ENCODE measurements around the gene ARID3A. TPM values are rescaled to one million over a fixed set of nuclear protein-coding genes. Genes with fewer than 3 reads are reported as not detected.

The ARID3A gene
- total RNA-seq, 2 experiments from 2014 or later, result 18.7 to 22.1 TPM

DNA sequence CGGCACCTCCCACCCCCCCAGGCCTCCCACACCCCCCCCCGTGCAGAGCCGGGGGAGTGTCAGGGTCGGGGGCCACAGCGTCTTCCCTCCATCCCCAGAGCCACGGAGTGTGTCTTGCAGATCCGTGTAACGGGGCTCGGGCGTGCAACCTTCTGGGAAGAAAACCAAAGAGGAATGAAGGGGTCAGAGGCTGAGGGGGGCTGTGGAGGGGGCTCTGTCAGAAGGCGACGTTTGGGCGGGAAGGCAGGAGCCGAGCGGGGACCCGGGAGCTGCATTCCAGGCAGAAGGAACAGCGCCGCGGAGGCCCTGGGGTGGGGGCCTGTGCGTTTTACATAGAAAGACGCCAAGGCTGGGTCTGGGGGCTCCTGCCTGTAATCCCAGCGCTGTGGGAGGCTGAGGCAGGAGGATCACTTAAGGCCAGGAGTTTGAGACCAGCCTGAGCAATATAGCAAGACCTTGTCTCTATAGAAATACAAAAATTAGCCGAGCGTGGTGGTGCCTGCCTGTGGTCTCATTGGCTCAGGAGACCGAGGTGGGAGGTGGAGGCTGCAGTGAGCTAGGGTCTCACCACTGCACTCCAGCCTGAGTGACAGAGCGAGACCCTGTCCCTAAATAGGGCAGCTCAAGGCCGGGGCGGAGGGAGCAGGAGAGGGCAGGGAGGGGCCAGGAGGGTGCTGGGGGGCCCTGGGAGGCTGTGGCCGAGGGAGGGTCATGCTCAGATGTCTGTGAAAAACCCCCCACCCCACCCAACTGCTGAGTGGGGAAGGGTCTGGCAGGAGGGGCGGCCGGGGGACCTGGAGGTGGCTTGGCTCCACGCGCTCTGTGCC is 27.8 kb downstream of the ARID3A start:
- TF ChIP-seq, protein P1, sequence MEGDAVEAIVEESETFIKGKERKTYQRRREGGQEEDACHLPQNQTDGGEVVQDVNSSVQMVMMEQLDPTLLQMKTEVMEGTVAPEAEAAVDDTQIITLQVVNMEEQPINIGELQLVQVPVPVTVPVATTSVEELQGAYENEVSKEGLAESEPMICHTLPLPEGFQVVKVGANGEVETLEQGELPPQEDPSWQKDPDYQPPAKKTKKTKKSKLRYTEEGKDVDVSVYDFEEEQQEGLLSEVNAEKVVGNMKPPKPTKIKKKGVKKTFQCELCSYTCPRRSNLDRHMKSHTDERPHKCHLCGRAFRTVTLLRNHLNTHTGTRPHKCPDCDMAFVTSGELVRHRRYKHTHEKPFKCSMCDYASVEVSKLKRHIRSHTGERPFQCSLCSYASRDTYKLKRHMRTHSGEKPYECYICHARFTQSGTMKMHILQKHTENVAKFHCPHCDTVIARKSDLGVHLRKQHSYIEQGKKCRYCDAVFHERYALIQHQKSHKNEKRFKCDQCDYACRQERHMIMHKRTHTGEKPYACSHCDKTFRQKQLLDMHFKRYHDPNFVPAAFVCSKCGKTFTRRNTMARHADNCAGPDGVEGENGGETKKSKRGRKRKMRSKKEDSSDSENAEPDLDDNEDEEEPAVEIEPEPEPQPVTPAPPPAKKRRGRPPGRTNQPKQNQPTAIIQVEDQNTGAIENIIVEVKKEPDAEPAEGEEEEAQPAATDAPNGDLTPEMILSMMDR (IDR thresholded peaks at IDR 0.05), result no peak
- Mint-ChIP-seq H3K27me3 (no peaks in the 10 kb centered on the region), H3K27ac (no peak overlapping the region), H3K36me3 (ENCODE audit: low read depth) (no peaks in the 10 kb centered on the region), H3K9me3 (no peaks in the 10 kb centered on the region), H3K4me1 (ENCODE audit: low read depth) (peaks cover 9% of the 10 kb centered on the region), H3K4me3 (no peak overlapping the region)
- intact Hi-C loops (cut with micrococcal nuclease), result no loop called here
- CTCF ChIA-PET, result no interaction called here
- no peak for DNase-seq
- POLR2A ChIA-PET, result no interaction called here
- no peak for ATAC-seq

DNA sequence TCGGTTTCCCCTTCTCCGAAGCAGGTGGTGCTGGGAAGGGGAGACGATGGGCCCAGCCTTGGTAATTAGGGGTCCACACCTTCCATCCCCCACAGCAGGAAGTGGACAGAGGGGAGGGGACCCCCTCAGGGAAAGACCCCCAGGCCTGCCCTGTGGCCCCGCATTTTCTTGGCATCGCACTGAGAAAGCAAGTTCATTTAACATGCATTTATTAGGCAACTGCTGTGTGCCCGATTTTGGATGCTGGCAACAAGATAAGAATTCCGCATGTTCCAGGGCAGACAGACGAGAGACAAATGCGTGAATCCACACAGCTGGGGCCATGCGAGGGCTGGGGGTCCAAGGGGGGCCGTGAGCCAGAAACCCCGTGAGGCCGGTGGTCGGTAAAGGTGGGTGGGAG is 28.4 kb downstream of the ARID3A start:
- Mint-ChIP-seq H3K9me3 (no peaks in the 10 kb centered on the region), H3K27ac (no peak overlapping the region), H3K4me1 (ENCODE audit: low read depth) (peaks cover 12% of the 10 kb centered on the region), H3K27me3 (no peaks in the 10 kb centered on the region), H3K36me3 (ENCODE audit: low read depth) (no peaks in the 10 kb centered on the region), H3K4me3 (no peak overlapping the region)
- ATAC-seq (no peak), DNase-seq (no peak)
- intact Hi-C loops (cut with micrococcal nuclease), result no loop called here
- ChIA-PET POLR2A (no interaction called here), CTCF (no interaction called here)
- TF ChIP-seq, protein P1 (IDR thresholded peaks at IDR 0.05), result no peak

DNA sequence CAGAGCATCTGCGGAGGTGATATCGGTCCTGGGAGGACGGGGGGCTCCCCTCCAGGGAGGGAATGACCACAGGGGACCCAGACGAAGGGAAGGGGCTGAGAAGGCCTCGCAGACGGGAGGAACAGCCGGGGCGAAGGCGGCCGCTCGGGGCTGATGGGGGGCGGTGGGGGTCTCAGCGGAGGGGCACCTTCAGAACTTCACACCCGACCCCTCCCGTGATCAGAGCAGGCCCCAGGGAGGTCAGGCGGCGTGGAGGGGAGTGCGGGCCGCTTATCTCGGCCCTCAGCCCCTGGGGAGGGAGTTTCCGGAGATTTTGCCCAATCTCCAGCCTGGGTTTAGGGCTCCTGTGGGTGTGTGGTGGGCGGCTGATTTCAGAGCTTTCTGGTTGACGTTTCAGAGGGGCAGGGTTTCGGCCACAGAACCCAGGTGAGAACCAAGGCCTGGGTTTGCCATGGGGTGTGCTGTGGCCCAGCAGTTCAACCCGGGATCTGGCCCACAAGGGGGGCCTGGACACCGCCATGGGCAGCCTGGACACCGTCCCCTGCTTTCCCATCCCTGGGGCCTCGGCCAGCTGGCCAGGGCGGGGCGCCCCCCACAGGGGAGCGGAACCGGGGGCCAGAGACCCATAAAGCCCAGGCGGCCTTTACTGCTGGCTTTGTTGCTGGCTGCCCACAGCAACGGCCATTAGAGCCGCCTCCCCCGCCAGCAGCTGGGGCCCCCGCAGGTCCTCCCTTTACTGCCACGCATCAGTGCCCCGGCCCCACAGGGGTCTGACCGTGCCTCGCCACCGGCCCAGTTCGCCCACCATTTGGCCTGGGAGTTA is 29.0 kb downstream of the ARID3A start:
- H3K27ac Mint-ChIP-seq, result no peak overlapping the region
- no peaks in the 10 kb centered on the region for H3K27me3 Mint-ChIP-seq
- peaks cover 12% of the 10 kb centered on the region for H3K4me1 Mint-ChIP-seq (ENCODE audit: low read depth)
- TF ChIP-seq, protein P1 (IDR thresholded peaks at IDR 0.05), result no peak
- H3K36me3 Mint-ChIP-seq (ENCODE audit: low read depth), result no peaks in the 10 kb centered on the region
- ChIA-PET CTCF (no interaction called here), POLR2A (interaction anchor here (0.6 kb wide), 1 partner anchor 133 kb away, joined by 4 read pairs; no protein-coding TSS in a partner anchor)
- no peak for DNase-seq
- no peak overlapping the region for H3K4me3 Mint-ChIP-seq
- H3K9me3 Mint-ChIP-seq, result no peaks in the 10 kb centered on the region
- intact Hi-C loops (cut with micrococcal nuclease), result no loop called here
- ATAC-seq, result peak; percentile 12

DNA sequence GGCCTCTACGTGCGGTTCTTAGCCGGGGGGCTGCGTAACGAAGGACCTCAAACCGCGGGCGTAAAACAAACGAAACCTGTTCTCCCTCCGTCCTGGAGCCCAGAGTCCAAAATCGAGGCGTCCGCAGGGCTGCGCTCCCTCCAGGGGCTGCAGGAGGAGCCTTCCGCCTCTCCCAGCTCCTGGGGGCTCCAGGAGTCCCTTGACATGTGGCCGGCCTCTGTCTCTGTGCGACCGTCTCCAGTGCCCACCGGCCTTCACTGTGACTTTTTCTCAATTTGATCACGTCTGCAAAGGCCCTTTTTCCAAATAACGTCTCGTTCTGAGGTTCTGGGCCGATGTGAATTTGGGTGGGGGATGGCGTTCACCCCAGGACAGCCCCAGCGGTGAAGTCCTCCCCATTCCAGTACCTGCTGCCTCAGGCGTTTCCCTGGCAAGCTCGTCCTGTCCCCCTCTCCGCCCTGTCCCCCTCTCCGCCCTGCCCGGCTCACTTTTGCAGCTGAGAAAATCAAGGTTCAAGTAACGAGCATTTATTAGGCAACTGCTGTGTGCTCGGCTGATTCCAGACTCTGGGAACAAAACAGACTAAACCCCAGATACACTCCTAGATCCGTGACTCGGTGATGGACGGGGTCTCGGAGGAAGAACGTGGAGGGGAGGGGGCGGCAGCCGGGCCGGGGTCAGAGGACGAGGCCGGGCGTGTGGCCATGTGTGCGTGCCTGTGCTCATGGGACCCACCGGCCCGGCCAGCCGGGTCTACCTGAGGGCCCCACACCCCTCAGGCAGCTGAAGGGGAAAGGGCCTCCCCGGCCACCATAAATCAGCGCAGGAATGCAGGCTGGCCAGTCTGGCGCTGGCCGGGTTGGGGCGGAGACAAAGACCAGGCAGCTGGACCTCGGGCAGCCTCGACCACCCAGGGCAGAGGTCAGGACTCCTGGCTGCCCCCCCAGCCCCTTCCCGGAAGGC is 30.2 kb downstream of the ARID3A start:
- TF ChIP-seq, protein P1 (IDR thresholded peaks at IDR 0.05), result no peak
- no peaks in the 10 kb centered on the region for H3K36me3 Mint-ChIP-seq (ENCODE audit: low read depth)
- peaks cover 12% of the 10 kb centered on the region for H3K4me1 Mint-ChIP-seq (ENCODE audit: low read depth)
- H3K9me3 Mint-ChIP-seq, result no peaks in the 10 kb centered on the region
- DNase-seq, result no peak
- ATAC-seq, result no peak
- POLR2A ChIA-PET, result interaction anchor here (0.6 kb wide), 2 partner anchors 148 to 262 kb away, joined by 3 read pairs; no protein-coding TSS in a partner anchor
- CTCF ChIA-PET, result no interaction called here
- intact Hi-C loops (cut with micrococcal nuclease), result no loop called here
- no peak overlapping the region for H3K27ac Mint-ChIP-seq
- H3K27me3 Mint-ChIP-seq, result no peaks in the 10 kb centered on the region
- H3K4me3 Mint-ChIP-seq, result no peak overlapping the region
